HEK293 (cell line): ENCODE measurements around the gene FAM13B.
A peak's percentile ranks its signal among the peaks of the same experiment; 100 is the strongest.

Experiments
- CTCF ChIA-PET: fragments of 350-600 bp; formaldehyde crosslinking; extraction: SDS; loops from one replicate; lab custom pipeline; 2021; ENCODE audit warnings: antibody characterized with exemption; lab: Yijun Ruan, JAX
- POLR2A ChIA-PET: fragments of 300-600 bp; formaldehyde crosslinking; extraction: SDS; loops from one replicate; lab custom pipeline; 2020; ENCODE audit warnings: antibody characterized with exemption, inconsistent platforms; lab: Yijun Ruan, JAX
- H3K27ac ChIP-seq: fragments of 200-500 bp; sonication (Bioruptor generic); 2 replicates; pipeline ENCODE4 v1.5.1; 2014; ENCODE audit warnings: low read depth, low read length, control low read depth, inconsistent platforms; ENCODE audit errors: extremely low read depth
- H3K36me3 ChIP-seq, 2 experiments: fragments of 200-500 bp in 1 of 2; sonication (Bioruptor generic) in 1 of 2; 1 replicate in 1 of 2; 2 replicates in 1 of 2; pipeline ENCODE4 v1.5.1; 2014 to 2017; ENCODE audit warnings: inconsistent platforms in 2 of 2, low read length in 2 of 2; ENCODE audit not compliant: control insufficient read depth in 2 of 2, insufficient read depth in 1 of 2
- H3K4me1 ChIP-seq: fragments of 200-500 bp; sonication (Bioruptor generic); 2 replicates; pipeline ENCODE4 v1.5.1; 2014; ENCODE audit warnings: mild to moderate bottlenecking, low read length, inconsistent platforms; ENCODE audit not compliant: control insufficient read depth, insufficient read depth
- H3K4me3 ChIP-seq: 2 replicates; pipeline ENCODE4 v1.5.1; 2011; ENCODE audit warnings: low read depth, mild to moderate bottlenecking, control low read depth, low read length, moderate library complexity
- H3K9me3 ChIP-seq: fragments of 200-500 bp; sonication (Bioruptor generic); 2 replicates; pipeline ENCODE4 v1.5.1; 2014; ENCODE audit warnings: low read depth, low read length, inconsistent platforms; ENCODE audit not compliant: control insufficient read depth, insufficient read depth
- EGR2 ChIP-seq: fragments of 450-650 bp; formaldehyde crosslinking; IDR thresholded peaks from 2 replicates; pipeline ENCODE4 v1.5.1; 2016; ENCODE audit warnings: low read depth, missing biosample characterization, missing genetic modification characterization
- GFI1B ChIP-seq: fragments of 450-650 bp; formaldehyde crosslinking; IDR thresholded peaks from 2 replicates; pipeline ENCODE4 v1.5.1; 2016; ENCODE audit warnings: missing biosample characterization, missing genetic modification characterization
- KLF7 ChIP-seq: fragments of 450-650 bp; formaldehyde crosslinking; IDR thresholded peaks from 2 replicates; pipeline ENCODE4 v1.5.1; 2016; ENCODE audit warnings: missing biosample characterization, missing genetic modification characterization, borderline replicate concordance
- MEIS1 ChIP-seq: sonication (generic); formaldehyde crosslinking; IDR thresholded peaks from 2 replicates; pipeline ENCODE4 v1.8.1; 2022; ENCODE audit warnings: missing genetic modification reagents, mild to moderate bottlenecking, borderline replicate concordance
- PRDM1 ChIP-seq: fragments of 450-650 bp; formaldehyde crosslinking; IDR thresholded peaks from 2 replicates; pipeline ENCODE4; 2016; ENCODE audit warnings: missing biosample characterization, missing genetic modification characterization
- TSHZ1 ChIP-seq: fragments of 450-650 bp; formaldehyde crosslinking; IDR thresholded peaks from 2 replicates; pipeline ENCODE4 v1.5.1; 2016; ENCODE audit warnings: missing biosample characterization, missing genetic modification characterization, borderline replicate concordance
- WT1 ChIP-seq: fragments of 450-650 bp; formaldehyde crosslinking; IDR thresholded peaks from 2 replicates; pipeline ENCODE4 v1.5.1; 2016; ENCODE audit warnings: missing biosample characterization, missing genetic modification characterization
- ZEB2 ChIP-seq: fragments of 450-650 bp; formaldehyde crosslinking; IDR thresholded peaks from 2 replicates; pipeline ENCODE4 v1.5.1; 2016; ENCODE audit warnings: missing biosample characterization, missing genetic modification characterization
- ZFP3 ChIP-seq: fragments of 450-650 bp; formaldehyde crosslinking; IDR thresholded peaks from 2 replicates; pipeline ENCODE4 v1.5.1; 2016; ENCODE audit warnings: low read depth, missing biosample characterization, missing genetic modification characterization
- ZNF10 ChIP-seq: fragments of 450-650 bp; formaldehyde crosslinking; IDR thresholded peaks from 2 replicates; pipeline ENCODE4 v1.5.1; 2017; ENCODE audit warnings: missing biosample characterization, missing genetic modification characterization
- ZNF121 ChIP-seq: fragments of 450-650 bp; formaldehyde crosslinking; IDR thresholded peaks from 2 replicates; pipeline ENCODE4 v1.5.1; 2016; ENCODE audit warnings: missing biosample characterization, missing genetic modification characterization
- ZNF175 ChIP-seq: fragments of 450-650 bp; formaldehyde crosslinking; IDR thresholded peaks from 2 replicates; pipeline ENCODE4 v1.5.1; 2016; ENCODE audit warnings: missing biosample characterization, missing genetic modification characterization
- ZNF280C ChIP-seq: fragments of 450-650 bp; formaldehyde crosslinking; IDR thresholded peaks from 2 replicates; pipeline ENCODE4 v1.5.1; 2016; ENCODE audit warnings: missing biosample characterization, missing genetic modification characterization
- ZNF362 ChIP-seq: fragments of 450-650 bp; formaldehyde crosslinking; IDR thresholded peaks from 2 replicates; pipeline ENCODE4 v1.5.1; 2016; ENCODE audit warnings: missing biosample characterization, missing genetic modification characterization
- ZNF423 ChIP-seq: fragments of 450-650 bp; formaldehyde crosslinking; IDR thresholded peaks from 2 replicates; pipeline ENCODE4 v1.5.1; 2016; ENCODE audit warnings: missing biosample characterization, missing genetic modification characterization
- ZNF677 ChIP-seq: fragments of 450-650 bp; IDR thresholded peaks from 2 replicates; pipeline ENCODE4 v1.5.0; 2018; ENCODE audit warnings: missing biosample characterization, mild to moderate bottlenecking, missing genetic modification characterization, moderate library complexity
- ZNF777 ChIP-seq: fragments of 450-650 bp; formaldehyde crosslinking; IDR thresholded peaks from 2 replicates; pipeline ENCODE4 v1.5.1; 2017; ENCODE audit warnings: missing biosample characterization, missing genetic modification characterization, borderline replicate concordance
- ZNF792 ChIP-seq: fragments of 450-650 bp; formaldehyde crosslinking; IDR thresholded peaks from 2 replicates; pipeline ENCODE4 v1.5.1; 2016; ENCODE audit warnings: missing biosample characterization, missing genetic modification characterization

FAM13B gene

GRCh38 chr5:137888863-137889759 is 143.8 kb downstream of the FAM13B start, which contains the start of gene PKD2L2 (continued):
- TF ChIP-seq ZNF792 (tag by site-specific recombination) (no peak), ZNF777 (tag by site-specific recombination) (no peak), ZNF280C (no peak), ZFP3 (tag by site-specific recombination) (no peak)

GRCh38 chr5:137888466-137888862 is 144.4 kb downstream of the FAM13B start:
- CTCF ChIA-PET = interaction anchor here (0.6 to 2.6 kb wide), 5 partner anchors 18 to 180 kb away, joined by 3 to 8 read pairs (median 4); no protein-coding TSS in a partner anchor

More at GRCh38 chr5:137888466-137888862, 144.4 kb downstream of the FAM13B start:
- no peaks in the 10 kb centered on the region; a peak in 1 of 3 replicates for H3K36me3 ChIP-seq
- peak overlapping the region; percentile 56 for H3K4me3 ChIP-seq
- no peak for TF ChIP-seq ZNF10 (tag by site-specific recombination)
- TF ChIP-seq EGR2 (tag by site-specific recombination) = no peak
- TF ChIP-seq ZNF423 (tag by site-specific recombination) = no peak
- TF ChIP-seq TSHZ1 (tag by site-specific recombination) = no peak
- 0 out of 2 replicates have a peak, but pooled peaks have one; percentile 3 for TF ChIP-seq ZNF362 (tag by site-specific recombination)
- no peak for TF ChIP-seq WT1
- peak; percentile 81 for TF ChIP-seq PRDM1 (tag by site-specific recombination)
- TF ChIP-seq MEIS1 (CRISPR knock-in tag) = no peak
- TF ChIP-seq KLF7 = no peak
- no peak for TF ChIP-seq ZNF175 (tag by site-specific recombination)
- no peak for TF ChIP-seq ZNF677 (tag by site-specific recombination)
- no peak for TF ChIP-seq ZEB2
- no peak for TF ChIP-seq ZNF121
- TF ChIP-seq GFI1B = no peak
- peaks cover 11% of the 10 kb centered on the region for H3K4me1 ChIP-seq
- POLR2A ChIA-PET = interaction anchor here (0.6 to 1.5 kb wide), 3 partner anchors 26 to 105 kb away, joined by 3 to 10 read pairs (median 3); no protein-coding TSS in a partner anchor
- peak overlapping the region; percentile 59 for H3K27ac ChIP-seq
- no peaks in the 10 kb centered on the region for H3K9me3 ChIP-seq
